B cell (primary cell): ENCODE data around the gene GSTT4. TPM values are rescaled to one million over a fixed set of nuclear protein-coding genes. Genes with fewer than 3 reads are reported as not detected.
A peak's percentile ranks its signal among the peaks of the same experiment; 100 is the strongest.

Experiments
- ATAC-seq: fragments of 200-7000 bp; cut with Tn5 transposase; one replicate; pipeline ENCODE4 v1.10.0; 2021; ENCODE audit warnings: low read depth, mild to moderate bottlenecking, moderate number of reproducible peaks, moderate library complexity
- CTCF ChIA-PET: fragments of 350-600 bp; sonication (Branson Sonifier 250); formaldehyde crosslinking; loops from one replicate; lab custom pipeline; 2021; ENCODE audit warnings: antibody characterized with exemption, inconsistent platforms; lab: Charles Lee
- POLR2A ChIA-PET: fragments of 350-600 bp; sonication (Branson Sonifier 250); formaldehyde crosslinking; loops from one replicate; lab custom pipeline; 2021; ENCODE audit warnings: antibody characterized with exemption; lab: Charles Lee
- DNase-seq: peaks from one replicate; pipeline ENCODE4 v3.0.0; 2013
- H2AFZ ChIP-seq: 2 replicates; pipeline ENCODE4 v1.6.1; 2012; ENCODE audit warnings: mild to moderate bottlenecking, low read depth, low read length; ENCODE audit not compliant: insufficient read depth, poor library complexity, severe bottlenecking
- H3K27ac ChIP-seq, 2 donors: 1 replicate in 1 of 2; 2 replicates in 1 of 2; pipeline ENCODE4 v1.5.1; 2012 to 2013; ENCODE audit warnings: low read length in 2 of 2, mild to moderate bottlenecking in 2 of 2, moderate library complexity in 1 of 2
- H3K27me3 ChIP-seq, 4 experiments: fragments of 200-600 bp in 1 of 4; sonication (generic) in 1 of 4; replicated peaks in 1 of 4; 1 replicate in 2 of 4; 2 replicates in 2 of 4; pipeline versions ENCODE4 v1.6.1 to v1.7.0; 2013 to 2016; ENCODE audit warnings: low read length in 3 of 4, mild to moderate bottlenecking in 2 of 4, mixed read lengths in 1 of 4, moderate library complexity in 1 of 4; ENCODE audit not compliant: insufficient read depth in 4 of 4, control insufficient read depth in 3 of 4; ENCODE audit errors: control extremely low read depth in 1 of 4
- H3K36me3 ChIP-seq, 2 experiments: replicated peaks in 1 of 2; 1 replicate in 1 of 2; 2 replicates in 1 of 2; pipeline versions ENCODE4 v1.6.1 to v1.7.1; 2013; ENCODE audit warnings: low read length in 1 of 2; ENCODE audit not compliant: insufficient read depth in 2 of 2, control insufficient read depth in 1 of 2; ENCODE audit errors: control extremely low read depth in 1 of 2, extremely low read depth in 1 of 2
- H3K4me1 ChIP-seq, 2 donors: fragments of 200-600 bp in 1 of 2; sonication (generic) in 1 of 2; 1 replicate in 1 of 2; 2 replicates in 1 of 2; pipeline versions ENCODE4 v1.5.1 to v1.6.1; 2013 to 2017; ENCODE audit warnings: low read length in 2 of 2; ENCODE audit not compliant: control insufficient read depth in 2 of 2, insufficient read depth in 2 of 2
- H3K4me2 ChIP-seq: replicated peaks from 2 replicates; pipeline ENCODE3; 2012; ENCODE audit warnings: mild to moderate bottlenecking, low read depth, low read length; ENCODE audit not compliant: poor library complexity, severe bottlenecking
- H3K4me3 ChIP-seq, 5 experiments: fragments of 200-600 bp in 1 of 5; sonication (generic) in 1 of 5; 1 replicate in 3 of 5; 2 replicates in 2 of 5; pipeline versions ENCODE4 v1.5.1 to v1.7.0; 2011 to 2016; ENCODE audit warnings: low read length in 4 of 5, mild to moderate bottlenecking in 4 of 5, low read depth in 2 of 5, control low read depth in 1 of 5, moderate library complexity in 1 of 5; ENCODE audit not compliant: insufficient read depth in 1 of 5; ENCODE audit errors: control extremely low read depth in 1 of 5, extremely low read depth in 1 of 5
- H3K79me2 ChIP-seq: fragments of 200-600 bp; sonication (generic); one replicate; pipeline ENCODE4 v1.6.0; 2016; ENCODE audit warnings: low read length; ENCODE audit not compliant: control insufficient read depth, insufficient read depth
- H3K9ac ChIP-seq: fragments of 200-600 bp; sonication (generic); 2 replicates; pipeline ENCODE4 v1.6.1; 2017; ENCODE audit warnings: mild to moderate bottlenecking, low read length, moderate library complexity
- H3K9me3 ChIP-seq, 3 donors: one replicate each; pipeline versions ENCODE4 v1.6.1 to v1.7.1; 2013; ENCODE audit warnings: low read length in 2 of 3; ENCODE audit not compliant: control insufficient read depth in 2 of 3, insufficient read depth in 1 of 3; ENCODE audit errors: control extremely low read depth in 1 of 3
- H4K20me1 ChIP-seq: 2 replicates; pipeline ENCODE4 v1.6.0; 2012; ENCODE audit warnings: mild to moderate bottlenecking, low read length; ENCODE audit not compliant: insufficient read depth, control insufficient read depth, poor library complexity, severe bottlenecking
- H3K27ac Mint-ChIP-seq: one replicate; pipeline ENCODE4 v1.8.0; 2021; ENCODE audit warnings: mixed read lengths
- H3K27me3 Mint-ChIP-seq: one replicate; pipeline ENCODE4 v1.8.0; 2021; ENCODE audit warnings: mixed read lengths
- H3K4me1 Mint-ChIP-seq: one replicate; pipeline ENCODE4 v1.8.0; 2021; ENCODE audit warnings: mixed read lengths
- H3K4me3 Mint-ChIP-seq: one replicate; pipeline ENCODE4 v1.8.0; 2021; ENCODE audit warnings: mixed read lengths
- H3K9me3 Mint-ChIP-seq: one replicate; pipeline ENCODE4 v1.8.0; 2022; ENCODE audit warnings: mixed read lengths; ENCODE audit not compliant: insufficient read depth
- EZH2 ChIP-seq: IDR thresholded peaks from 2 replicates; pipeline ENCODE4 v1.6.1; 2012; ENCODE audit warnings: borderline replicate concordance, low read depth, mild to moderate bottlenecking, moderate library complexity, low read length; ENCODE audit not compliant: insufficient read depth, poor library complexity, severe bottlenecking
- WGBS: methylation state at CpG from one replicate; pipeline ENCODE4 v1.1.5; 2013; ENCODE audit warnings: missing lambda C conversion rate; ENCODE audit not compliant: insufficient coverage; 5-methylcytosine and 5-hydroxymethylcytosine counted together
- intact Hi-C: fragments of 100-400 bp; cut with micrococcal nuclease; formaldehyde crosslinking; loops from one replicate; pipeline ENCODE4 v1.10.0; 2022
- polyA plus RNA-seq: library from polyadenylated mRNA; depleted of rRNA; stranded (reverse); fragments of >200 nt; gene quantifications from 2 replicates; pipeline ENCODE4 v1.2.3, GENCODE V29; 2012
- total RNA-seq, 2 donors: library from RNA; stranded (reverse); fragments of 120-200 nt in 1 of 2; gene quantifications; 1 replicate in 1 of 2; 2 replicates in 1 of 2; pipeline versions ENCODE4 v1.2.3 to v1.2.4, GENCODE V29; 2013 to 2022
- TF ChIP-seq, protein P1 (sequence below): fragments of 200-600 bp; IDR thresholded peaks from one replicate; pipeline ENCODE4 v1.8.0; 2022; ENCODE audit warnings: antibody characterized with exemption, mild to moderate bottlenecking

Gene GSTT4
- total and polyA plus RNA-seq, 2 donors (not counting 1 experiment from before 2014, with no cell fraction given) = not detected

DNA sequence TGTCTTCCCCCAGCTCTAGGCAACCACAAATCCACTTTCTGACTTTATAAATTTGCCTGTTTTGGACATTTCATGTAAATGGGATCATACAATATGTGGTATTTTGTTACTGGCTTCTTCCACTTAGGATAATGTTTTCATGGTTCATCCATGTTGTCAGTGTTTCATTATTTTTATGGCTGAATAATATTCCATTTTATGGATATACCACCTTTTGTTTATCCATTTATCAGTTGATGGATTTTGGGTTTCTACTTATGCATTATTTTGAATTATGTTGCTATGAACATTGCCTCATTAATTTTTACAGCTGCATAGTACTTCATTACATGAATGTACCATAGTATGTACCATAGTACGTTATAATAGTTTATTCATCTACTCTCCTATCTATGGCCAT is 10.9 kb upstream of the GSTT4 start:
- H3K79me2 ChIP-seq = peaks cover 41% of the 10 kb centered on the region
- H3K27me3 ChIP-seq = no peaks in the 10 kb centered on the region
- intact Hi-C loops = loop anchor here (10.0 kb wide), 1 partner anchor 231 kb away; the partner anchor contains the start of gene SMARCB1
- POLR2A ChIA-PET = interaction anchor here (0.7 kb wide), 1 partner anchor 1073 kb away, joined by 7 read pairs; no protein-coding TSS in a partner anchor
- no peak overlapping the region for H3K4me3 ChIP-seq
- H3K4me1 Mint-ChIP-seq = peaks cover 19% of the 10 kb centered on the region
- peaks cover 0 to 1% of the 10 kb centered on the region in 2 experiments for H3K36me3 ChIP-seq
- H2AFZ ChIP-seq = no peak overlapping the region
- no peaks in the 10 kb centered on the region for H3K9me3 ChIP-seq
- H3K27ac ChIP-seq = no peak overlapping the region
- no peaks in the 10 kb centered on the region for H3K27me3 Mint-ChIP-seq
- CTCF ChIA-PET = interaction anchor here (0.6 to 0.7 kb wide), 2 partner anchors 44 to 226 kb away, joined by 3 to 5 read pairs; no protein-coding TSS in a partner anchor
- H3K4me1 ChIP-seq = peaks cover 7 to 11% of the 10 kb centered on the region in 2 donors
- no peak for ATAC-seq
- DNase-seq = no peak
- no peak overlapping the region for H3K27ac Mint-ChIP-seq
- no peak overlapping the region for H3K9ac ChIP-seq
- H4K20me1 ChIP-seq = no peaks in the 10 kb centered on the region
- no peak overlapping the region for H3K4me3 Mint-ChIP-seq
- TF ChIP-seq, protein P1, sequence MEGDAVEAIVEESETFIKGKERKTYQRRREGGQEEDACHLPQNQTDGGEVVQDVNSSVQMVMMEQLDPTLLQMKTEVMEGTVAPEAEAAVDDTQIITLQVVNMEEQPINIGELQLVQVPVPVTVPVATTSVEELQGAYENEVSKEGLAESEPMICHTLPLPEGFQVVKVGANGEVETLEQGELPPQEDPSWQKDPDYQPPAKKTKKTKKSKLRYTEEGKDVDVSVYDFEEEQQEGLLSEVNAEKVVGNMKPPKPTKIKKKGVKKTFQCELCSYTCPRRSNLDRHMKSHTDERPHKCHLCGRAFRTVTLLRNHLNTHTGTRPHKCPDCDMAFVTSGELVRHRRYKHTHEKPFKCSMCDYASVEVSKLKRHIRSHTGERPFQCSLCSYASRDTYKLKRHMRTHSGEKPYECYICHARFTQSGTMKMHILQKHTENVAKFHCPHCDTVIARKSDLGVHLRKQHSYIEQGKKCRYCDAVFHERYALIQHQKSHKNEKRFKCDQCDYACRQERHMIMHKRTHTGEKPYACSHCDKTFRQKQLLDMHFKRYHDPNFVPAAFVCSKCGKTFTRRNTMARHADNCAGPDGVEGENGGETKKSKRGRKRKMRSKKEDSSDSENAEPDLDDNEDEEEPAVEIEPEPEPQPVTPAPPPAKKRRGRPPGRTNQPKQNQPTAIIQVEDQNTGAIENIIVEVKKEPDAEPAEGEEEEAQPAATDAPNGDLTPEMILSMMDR = no peak
- no peak for TF ChIP-seq EZH2
- H3K4me2 ChIP-seq = no peak overlapping the region
- no CpG with 5 or more reads among the region's 1 CpG for WGBS
- no peaks in the 10 kb centered on the region for H3K9me3 Mint-ChIP-seq

DNA sequence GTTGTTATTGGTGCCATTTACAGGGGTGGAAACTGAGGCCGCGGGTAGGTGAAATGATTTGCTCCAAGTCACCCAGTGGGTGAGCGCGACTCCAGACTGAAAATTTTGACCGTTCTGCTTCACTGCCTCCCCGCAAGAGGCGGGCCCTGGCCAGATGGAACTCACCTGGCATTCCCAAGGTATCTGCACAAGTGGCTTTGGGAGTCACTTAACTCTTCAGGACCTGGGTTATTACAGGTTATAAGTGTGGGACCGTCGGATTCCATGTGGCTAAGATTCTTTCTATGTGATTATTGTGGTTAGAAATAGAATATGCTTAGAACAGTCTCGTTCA is 6.4 kb upstream of the GSTT4 start:
- Mint-ChIP-seq H3K4me3 (peak overlapping the region; percentile 95), H3K27me3 (no peaks in the 10 kb centered on the region), H3K27ac (peak overlapping the region; percentile 95), H3K9me3 (no peaks in the 10 kb centered on the region), H3K4me1 (peaks cover 28% of the 10 kb centered on the region)
- ChIA-PET CTCF (interaction anchor here (1.2 to 3.8 kb wide), 2 partner anchors 145 to 163 kb away, joined by 3 to 27 read pairs; no protein-coding TSS in a partner anchor), POLR2A (interaction anchor here (0.6 kb wide), 1 partner anchor 729 kb away, joined by 6 read pairs; no protein-coding TSS in a partner anchor)
- DNase-seq = no peak
- H3K27me3 ChIP-seq = no peaks in the 10 kb centered on the region
- WGBS = 0% methylated on average over 7 of the region's 10 CpGs
- H3K79me2 ChIP-seq = peaks cover 24% of the 10 kb centered on the region
- intact Hi-C loops = loop anchor here (1.0 to 10.0 kb wide), 3 partner anchors 146 to 259 kb away; partner anchors contain the start of genes SMARCB1 and SPECC1L
- peak overlapping the region; percentile 88 for H2AFZ ChIP-seq
- H3K36me3 ChIP-seq = peaks cover 0 to 1% of the 10 kb centered on the region in 2 experiments
- no peak for TF ChIP-seq EZH2
- TF ChIP-seq, protein P1 = no peak
- no peak for ATAC-seq
- peak overlapping the region; percentile 77 to 88 (median 86) for H3K4me3 ChIP-seq
- no peaks in the 10 kb centered on the region for H4K20me1 ChIP-seq
- H3K9me3 ChIP-seq = peaks cover 0 to 2% (median 0%) of the 10 kb centered on the region in 3 donors
- peak overlapping the region; percentile 87 for H3K9ac ChIP-seq
- H3K27ac ChIP-seq = peak overlapping the region in 1 of 2 donors; percentile 80
- H3K4me2 ChIP-seq = peak overlapping the region; percentile 83
- H3K4me1 ChIP-seq = peaks cover 7 to 18% of the 10 kb centered on the region in 2 donors
